BJ (cell line): ENCODE results near the gene UCP2. TPM values are rescaled to one million over a fixed set of nuclear protein-coding genes. Genes with fewer than 3 reads are reported as not detected.

ENCODE experiments used
- CTCF ChIA-PET: fragments of 350-600 bp; formaldehyde crosslinking; extraction: SDS; loops from one replicate; lab custom pipeline; 2021; ENCODE audit warnings: antibody characterized with exemption, inconsistent platforms; lab: Yijun Ruan, JAX
- POLR2A ChIA-PET: fragments of 300-600 bp; sonication (Branson Sonifier 250); formaldehyde crosslinking; extraction: SDS; loops from one replicate; lab custom pipeline; 2021; ENCODE audit warnings: antibody characterized with exemption; lab: Charles Lee
- DNase-seq: peaks from one replicate; pipeline ENCODE4 v3.0.0-alpha.2; 2011; ENCODE audit warnings: low read depth
- H3K27me3 ChIP-seq: 2 replicates; pipeline ENCODE4 v1.6.0; 2011; ENCODE audit warnings: low read length; ENCODE audit not compliant: control insufficient read depth, insufficient read depth
- H3K36me3 ChIP-seq: 2 replicates; pipeline ENCODE4 v1.5.1; 2011; ENCODE audit warnings: low read length; ENCODE audit not compliant: control insufficient read depth, insufficient read depth
- H3K4me3 ChIP-seq: 2 replicates; pipeline ENCODE4 v1.5.1; 2011; ENCODE audit warnings: low read depth, mild to moderate bottlenecking, control low read depth, low read length
- polyA plus RNA-seq: library from polyadenylated mRNA; depleted of rRNA; stranded (reverse); fragments of >200 nt; gene quantifications from 2 replicates; pipeline ENCODE4 v1.2.3, GENCODE V29; 2011
- TF ChIP-seq, protein P1 (sequence below): IDR thresholded peaks from 2 replicates; pipeline ENCODE4 v1.5.1; 2011; ENCODE audit warnings: low read depth, mild to moderate bottlenecking, control low read depth, inconsistent platforms, low read length, moderate library complexity; ENCODE audit not compliant: insufficient read depth

The UCP2 gene
- polyA plus RNA-seq, 1 experiment: 26.6 TPM

DNA sequence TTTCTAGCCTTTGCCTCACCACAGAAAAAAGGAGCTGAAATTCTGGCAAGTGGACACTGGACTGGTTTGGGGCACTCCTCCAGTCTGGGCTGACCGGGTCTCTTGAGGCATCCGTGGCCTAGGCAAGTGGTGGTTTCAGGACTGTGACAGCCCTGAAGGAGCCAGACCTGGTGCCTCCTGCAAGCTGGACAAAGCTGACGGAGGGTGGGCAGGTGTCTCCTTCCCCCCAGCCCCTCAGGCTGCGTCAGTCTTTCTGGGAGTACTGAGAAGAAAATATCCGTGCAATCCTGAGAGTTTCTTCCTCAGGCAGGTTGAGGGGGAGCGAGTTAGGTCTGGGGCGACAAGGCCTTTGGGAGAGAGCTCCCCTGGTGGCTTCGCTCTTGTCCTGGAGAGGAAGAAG is 30.5 kb upstream of the UCP2 start:
- Histone ChIP-seq H3K36me3 (peaks cover 10% of the 10 kb centered on the region), H3K27me3 (no peaks in the 10 kb centered on the region), H3K4me3 (no peak overlapping the region)
- CTCF ChIA-PET: no interaction called here
- POLR2A ChIA-PET: no interaction called here
- no peak for DNase-seq
- TF ChIP-seq, protein P1, sequence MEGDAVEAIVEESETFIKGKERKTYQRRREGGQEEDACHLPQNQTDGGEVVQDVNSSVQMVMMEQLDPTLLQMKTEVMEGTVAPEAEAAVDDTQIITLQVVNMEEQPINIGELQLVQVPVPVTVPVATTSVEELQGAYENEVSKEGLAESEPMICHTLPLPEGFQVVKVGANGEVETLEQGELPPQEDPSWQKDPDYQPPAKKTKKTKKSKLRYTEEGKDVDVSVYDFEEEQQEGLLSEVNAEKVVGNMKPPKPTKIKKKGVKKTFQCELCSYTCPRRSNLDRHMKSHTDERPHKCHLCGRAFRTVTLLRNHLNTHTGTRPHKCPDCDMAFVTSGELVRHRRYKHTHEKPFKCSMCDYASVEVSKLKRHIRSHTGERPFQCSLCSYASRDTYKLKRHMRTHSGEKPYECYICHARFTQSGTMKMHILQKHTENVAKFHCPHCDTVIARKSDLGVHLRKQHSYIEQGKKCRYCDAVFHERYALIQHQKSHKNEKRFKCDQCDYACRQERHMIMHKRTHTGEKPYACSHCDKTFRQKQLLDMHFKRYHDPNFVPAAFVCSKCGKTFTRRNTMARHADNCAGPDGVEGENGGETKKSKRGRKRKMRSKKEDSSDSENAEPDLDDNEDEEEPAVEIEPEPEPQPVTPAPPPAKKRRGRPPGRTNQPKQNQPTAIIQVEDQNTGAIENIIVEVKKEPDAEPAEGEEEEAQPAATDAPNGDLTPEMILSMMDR: no peak

- CTCF ChIA-PET: no interaction called here
- TF ChIP-seq, protein P1: no peak
- POLR2A ChIA-PET: no interaction called here
- H3K36me3 ChIP-seq: peaks cover 10% of the 10 kb centered on the region
- no peaks in the 10 kb centered on the region for H3K27me3 ChIP-seq
- DNase-seq: no peak
- no peak overlapping the region for H3K4me3 ChIP-seq
These were observed 29.6 kb upstream of the UCP2 start for GRCh38 chr11:74012074-74012809.

GRCh38 chr11:74011360-74012073 is 28.9 kb upstream of the UCP2 start:
- peaks cover 10% of the 10 kb centered on the region for H3K36me3 ChIP-seq
- ChIA-PET CTCF (no interaction called here), POLR2A (no interaction called here)
- TF ChIP-seq, protein P1: no peak
- H3K4me3 ChIP-seq: no peak overlapping the region
- H3K27me3 ChIP-seq: no peaks in the 10 kb centered on the region
- DNase-seq: no peak

- H3K36me3 ChIP-seq: peaks cover 10% of the 10 kb centered on the region
- POLR2A ChIA-PET: no interaction called here
- H3K27me3 ChIP-seq: no peaks in the 10 kb centered on the region
- TF ChIP-seq, protein P1: no peak
- DNase-seq: no peak
- H3K4me3 ChIP-seq: no peak overlapping the region
- CTCF ChIA-PET: no interaction called here
These were observed 28.0 kb upstream of the UCP2 start for GRCh38 chr11:74010306-74011300.
